ENCODE data around the gene IRF2BPL.
"Not testable (repeated sequence)": the region's sequence is repeated elsewhere in the genome, so short reads cannot be mapped to it uniquely, and the experiment has no call there.

Gene IRF2BPL

DNA sequence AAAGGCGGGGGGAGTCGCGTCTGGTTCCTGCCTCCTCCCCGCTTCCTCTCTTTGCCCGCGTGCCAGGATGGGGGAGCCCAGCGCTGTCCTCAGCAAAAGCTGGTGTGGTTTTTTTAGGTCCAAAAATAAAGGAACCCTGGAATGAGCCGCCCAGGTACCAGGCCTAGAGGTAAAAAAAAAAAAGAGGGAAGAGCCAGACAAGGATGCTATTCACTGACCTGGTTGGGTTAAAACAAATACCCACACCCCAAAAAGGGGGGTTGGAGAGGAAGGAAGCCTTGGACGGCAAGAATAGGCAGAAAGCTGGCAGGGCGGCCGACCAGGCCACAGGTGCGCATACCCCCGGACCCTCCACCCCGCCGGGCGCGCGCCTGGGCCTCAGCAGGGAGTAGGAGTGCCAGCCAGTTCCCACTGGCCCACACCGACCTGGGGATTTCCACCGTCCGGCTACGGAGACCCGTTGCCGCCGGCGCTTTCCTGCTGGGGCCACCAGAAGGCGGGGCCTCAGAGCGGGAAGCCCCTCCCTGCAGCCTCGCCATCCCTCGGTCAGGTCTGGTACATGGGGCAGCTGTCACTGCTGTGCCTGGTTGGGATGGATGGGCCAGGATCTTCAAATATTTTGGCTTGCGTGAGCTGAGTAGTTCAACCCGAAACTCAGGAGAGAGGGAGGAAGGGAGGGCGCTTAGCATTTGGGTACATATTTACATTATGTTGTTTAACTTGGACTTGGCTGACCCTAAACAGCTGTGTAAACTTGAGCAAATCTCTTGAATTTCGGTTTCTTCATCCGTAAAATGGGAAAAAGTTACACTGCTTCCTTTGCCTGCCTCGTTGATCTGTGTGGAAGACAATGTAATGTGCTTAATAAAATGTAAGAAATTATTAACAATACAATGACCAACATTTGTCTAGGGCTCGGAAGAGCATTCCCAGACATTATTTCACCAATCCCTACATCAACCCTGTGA is 5.4 kb upstream of the IRF2BPL start:
- DNase-seq = peak; percentile 89 to 93

DNA sequence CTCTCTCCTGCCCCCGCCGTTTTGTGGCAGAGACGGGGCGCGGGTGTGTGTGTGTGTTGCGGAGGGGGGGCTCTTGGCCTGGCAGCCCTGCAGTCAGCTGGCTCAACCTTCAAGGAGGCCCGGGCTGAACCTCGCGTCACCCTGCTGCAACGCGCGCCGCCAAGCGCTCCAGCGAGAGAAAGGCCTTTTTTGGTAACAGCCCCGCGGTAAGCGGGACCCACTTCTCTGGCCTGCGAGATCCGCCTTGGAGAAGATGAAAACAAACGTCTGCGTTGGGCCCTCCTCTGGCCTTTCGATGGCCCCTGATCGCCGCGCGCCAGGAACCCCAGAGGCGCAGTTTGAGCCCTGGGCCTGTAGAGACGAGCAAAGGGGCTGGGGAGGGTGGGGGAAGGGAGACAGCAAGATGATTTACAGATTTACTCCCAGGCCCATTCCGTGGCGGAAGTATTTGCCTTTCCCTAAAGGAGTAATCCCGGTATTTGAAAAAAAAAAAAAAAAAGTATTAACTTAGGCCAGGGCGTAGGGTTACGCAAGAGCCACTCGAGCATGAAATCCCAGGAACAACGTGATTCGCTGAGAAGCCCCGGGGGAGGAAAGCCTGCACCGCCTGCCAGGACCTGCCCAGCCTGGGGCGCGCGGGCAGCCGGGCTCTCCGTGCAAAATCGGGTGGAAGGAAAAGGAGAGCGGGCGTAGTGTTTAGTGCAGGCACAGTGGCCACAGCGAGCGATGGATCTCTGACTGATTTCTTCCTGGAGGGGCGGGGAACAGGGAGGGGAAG is 4.5 kb upstream of the IRF2BPL start:
- DNase-seq = peak; percentile 84 to 85

DNA sequence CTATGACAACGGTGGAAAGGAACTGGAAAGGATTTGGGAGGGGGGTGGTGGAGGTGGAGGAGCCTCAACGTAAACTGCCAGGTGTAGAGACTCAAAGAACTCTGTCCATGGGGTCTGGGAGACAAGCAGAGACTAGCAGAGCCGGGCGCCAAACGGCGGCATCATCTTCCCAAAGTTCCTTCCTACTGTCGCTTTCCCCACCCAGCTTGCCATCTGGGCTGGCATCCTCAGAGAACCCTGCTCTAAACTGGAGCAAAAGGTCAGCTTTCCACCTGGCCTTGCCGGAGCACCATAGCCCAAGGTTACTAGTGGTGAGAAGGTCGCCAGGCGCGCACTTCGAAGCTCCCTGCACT is 4.0 kb upstream of the IRF2BPL start:
- DNase-seq = no peak

DNA sequence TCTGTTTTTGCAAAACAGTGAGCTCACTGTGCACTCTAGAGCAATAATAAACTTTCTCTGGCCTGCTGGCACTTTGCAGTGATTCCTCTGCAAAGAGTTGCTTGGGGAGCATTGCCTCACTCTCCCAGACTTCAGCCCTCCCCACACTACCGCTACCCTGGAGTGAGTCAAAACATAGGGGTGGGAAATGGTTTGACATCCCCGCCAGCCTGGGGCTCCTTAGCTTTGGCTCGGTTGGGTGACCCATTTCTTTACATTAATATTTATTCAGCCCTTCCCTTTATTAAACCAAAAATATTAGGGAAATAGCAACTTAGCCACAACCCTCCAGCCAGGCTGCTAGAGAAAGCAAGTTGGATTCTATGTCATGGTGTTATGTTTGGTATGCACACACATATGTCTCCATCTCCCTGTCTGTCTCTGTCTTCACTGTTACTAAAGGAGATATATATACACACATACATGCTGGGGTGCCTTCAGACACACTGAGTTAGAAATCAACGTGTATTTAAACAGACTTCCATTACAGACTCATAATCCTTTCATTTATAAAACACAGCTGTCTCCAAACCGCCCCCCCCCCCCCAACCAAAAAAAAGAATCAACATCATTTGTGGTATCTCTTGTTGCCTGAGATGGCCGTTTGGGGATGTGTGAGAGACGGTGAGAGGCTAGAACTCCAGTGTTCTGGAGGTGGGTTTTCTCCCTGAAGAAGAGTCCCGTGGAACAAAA is 3.4 kb upstream of the IRF2BPL start:
- DNase-seq = no peak

DNA sequence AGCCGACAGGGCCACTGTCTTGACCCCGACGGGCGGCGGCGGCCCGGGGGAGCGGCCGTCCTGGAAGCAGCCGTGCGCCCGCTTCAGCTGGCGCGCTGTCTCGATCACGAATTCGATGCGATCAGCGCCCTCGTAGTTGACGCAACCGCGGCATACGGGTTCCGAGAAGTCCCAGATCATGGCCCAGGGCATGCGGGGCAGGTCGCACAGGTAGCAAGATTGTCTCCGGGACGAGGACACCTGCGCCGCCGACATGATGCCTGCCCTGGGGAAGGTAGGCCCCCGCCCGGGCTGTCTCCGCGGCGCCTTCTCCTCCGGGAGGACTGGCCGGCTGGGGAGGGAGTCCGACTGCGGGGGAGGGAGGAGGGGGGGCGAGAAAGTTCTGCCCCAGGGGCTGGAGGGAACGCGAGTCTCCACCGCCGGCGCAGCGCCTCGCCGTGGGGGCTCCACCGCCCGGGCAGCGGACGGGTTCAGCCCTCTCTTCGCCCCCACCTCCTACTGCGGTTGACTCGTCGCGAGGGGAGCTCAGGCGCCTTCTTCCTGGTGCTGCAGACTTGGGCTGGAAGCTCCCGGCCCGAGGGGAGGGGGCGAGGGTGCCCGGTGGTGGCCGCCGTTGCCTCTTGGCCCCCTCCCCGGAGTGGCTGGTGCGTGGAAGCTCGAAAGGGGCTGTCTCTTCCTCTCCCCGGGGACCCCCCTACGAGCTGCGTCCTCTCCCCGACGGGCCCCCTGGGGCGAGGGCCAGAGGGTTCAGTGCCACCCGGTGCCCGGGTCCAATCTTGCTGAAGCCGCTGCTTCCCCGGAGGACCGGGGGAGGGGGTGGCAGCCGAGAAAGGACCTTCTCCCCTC is 747 bp downstream of the IRF2BPL start:
- DNase-seq = peak; percentile 77 to 79

DNA sequence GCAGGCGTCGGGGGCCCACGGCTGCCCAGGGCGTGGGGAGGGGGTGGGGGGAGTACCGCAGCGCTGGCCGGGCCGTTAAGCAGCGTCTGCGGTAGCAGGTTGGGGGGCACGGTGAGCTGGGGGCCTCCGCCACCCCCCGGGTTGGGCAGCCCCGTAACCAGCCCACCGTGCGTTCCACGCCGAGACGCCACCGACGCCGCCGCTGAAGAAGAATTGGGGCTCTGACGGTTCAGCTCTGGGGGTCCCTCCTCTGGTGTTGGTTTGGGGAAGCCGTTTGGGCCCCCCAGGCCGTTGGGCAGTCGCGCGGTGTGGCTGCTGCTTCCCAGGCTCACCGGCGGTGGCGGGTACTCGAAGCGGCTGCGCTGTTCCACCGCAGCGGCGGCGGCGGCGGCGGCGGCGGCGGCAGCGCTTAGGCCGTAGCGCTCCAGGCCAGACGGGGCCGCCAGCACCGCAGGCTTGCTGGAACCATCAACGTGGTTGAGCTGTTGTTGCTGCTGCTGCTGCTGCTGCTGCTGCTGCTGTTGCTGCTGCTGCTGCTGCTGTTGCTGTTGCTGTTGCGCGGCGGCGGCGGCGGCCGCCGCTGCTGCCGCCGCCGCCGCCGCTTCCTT is 1.5 kb downstream of the IRF2BPL start:
- peak in 1 of 2 experiments; percentile 65 for DNase-seq

DNA sequence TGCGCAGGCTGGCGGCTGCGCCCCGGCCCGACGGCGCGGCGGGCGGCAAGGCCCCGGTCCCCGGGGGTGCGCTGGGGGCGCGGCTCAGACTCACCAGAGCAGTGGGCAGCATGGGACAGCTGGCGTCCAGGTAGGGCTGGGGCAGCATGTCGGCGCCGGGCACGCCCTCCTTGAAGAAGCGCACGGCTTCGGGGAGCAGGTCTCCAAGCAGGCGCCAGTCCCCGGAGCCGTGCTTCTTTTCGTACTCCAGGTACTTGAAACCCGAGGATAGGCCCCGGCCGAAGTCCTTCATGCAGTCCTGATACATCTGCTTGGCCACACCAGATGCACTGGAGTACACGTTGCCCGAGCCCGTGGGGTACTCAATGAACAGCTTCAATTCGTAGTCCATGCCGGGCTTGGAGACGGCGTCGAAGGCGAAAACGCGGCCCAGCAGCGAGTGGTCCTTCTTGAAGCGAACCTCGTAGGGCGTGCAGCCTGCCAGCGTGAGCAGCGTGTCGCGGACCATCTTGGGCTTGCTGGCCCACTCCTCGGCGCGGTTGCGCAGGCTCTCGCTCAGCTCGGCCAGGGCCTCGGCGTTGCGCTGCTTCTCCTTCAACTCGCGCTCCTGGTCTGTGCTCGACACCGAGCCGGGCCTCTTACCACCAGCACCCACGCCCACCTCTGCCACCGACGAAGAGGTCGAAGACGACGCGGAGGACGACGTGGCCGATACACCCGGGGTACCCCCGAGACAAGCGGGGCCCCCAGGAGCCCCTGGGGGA is 2.2 kb downstream of the IRF2BPL start:
- DNase-seq = peak in 1 of 2 experiments; percentile 39

DNA sequence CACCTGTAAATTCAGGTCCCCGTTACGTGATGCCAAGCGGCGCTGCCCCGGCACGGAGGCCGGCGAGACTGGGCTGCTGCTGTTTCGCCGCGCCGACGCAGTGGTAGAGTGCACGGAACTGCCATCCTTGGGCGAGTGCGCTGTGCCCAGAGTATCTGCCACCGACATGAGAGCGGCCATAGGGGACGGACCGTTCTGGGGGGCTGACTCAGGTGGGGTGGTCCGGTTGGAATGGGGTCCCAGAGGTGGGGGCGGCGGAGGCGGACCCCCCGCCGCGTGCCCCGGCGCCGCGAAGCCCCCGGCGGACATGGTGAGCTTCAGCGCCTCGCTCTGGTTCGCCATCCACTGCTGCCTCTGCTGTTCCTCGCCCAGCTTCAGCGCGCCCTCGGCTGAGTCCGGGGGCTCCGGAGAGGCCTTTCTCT is 2.8 kb downstream of the IRF2BPL start:
- no peak for DNase-seq

DNA sequence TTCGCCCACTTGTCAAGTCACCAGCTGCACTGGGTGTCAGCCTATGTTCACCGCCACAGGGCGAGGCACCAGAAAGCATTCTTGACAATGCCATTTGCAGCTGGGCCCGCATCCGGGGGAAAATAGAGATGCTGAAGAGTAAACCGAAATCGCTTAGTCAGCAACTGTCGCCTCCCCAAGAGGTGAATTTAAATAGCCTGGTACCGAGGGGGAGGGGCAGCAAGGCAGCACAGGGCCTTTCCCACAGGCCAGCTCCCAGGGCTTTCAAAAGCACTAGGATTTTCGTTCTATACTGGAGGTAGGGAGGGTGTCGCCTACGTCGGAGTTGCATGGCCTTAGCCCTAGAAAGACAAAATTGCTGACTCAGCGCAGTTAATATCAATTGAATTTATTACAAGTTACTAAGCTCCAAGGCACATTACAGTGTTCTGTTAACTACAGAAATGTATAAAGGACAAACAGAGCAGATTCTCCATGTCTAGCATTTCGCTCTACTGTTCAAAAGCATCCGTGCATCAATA is 4.3 kb downstream of the IRF2BPL start:
- peak; percentile 80 to 82 for DNase-seq

DNA sequence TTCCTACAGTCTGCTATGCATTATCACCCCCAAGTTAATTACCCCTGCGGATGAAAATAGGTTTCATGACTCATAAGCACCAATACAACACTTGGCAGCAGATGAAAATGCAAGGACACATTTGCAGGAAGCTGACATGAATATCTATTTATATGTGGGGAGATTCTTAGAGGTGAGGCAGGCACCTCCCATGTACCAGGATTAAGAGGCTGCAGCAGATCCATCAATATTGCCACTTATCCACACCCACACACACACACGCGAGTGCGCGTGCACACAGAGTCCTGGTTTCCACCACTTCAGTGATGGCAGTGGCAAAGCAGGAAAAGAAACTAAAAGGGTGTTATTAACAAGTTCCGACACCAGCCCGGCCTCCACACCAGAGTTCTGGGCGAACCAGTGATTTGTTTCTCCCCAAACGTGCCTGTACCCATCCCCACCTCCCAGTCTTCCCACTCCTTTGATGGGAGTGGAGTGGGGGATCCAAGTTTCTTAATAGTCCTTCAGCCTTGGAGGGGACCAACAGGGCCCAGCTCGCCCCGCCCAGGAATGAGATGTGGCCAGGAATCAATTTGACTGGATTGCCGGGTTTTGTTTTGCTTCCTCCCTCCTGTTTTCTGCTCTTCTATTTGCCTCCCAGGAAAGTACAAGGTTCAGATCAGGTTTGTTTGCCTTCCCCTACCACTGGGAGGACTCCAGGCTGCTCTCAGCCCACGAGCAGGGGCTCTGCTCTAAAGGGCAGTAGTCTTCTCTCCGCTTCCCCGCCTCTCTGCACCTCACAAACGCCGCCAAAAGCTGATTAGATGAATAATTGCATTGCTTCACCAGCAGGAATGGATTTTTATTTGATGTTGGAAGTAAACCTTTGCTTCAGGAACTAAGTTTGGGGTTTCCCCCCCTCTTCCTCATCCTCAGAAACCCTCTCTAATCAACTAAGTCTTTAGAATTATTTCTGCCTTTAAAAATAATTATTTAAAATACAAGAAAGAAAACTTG is 5.2 kb downstream of the IRF2BPL start:
- DNase-seq = peak in 1 of 2 experiments; percentile 66

DNA sequence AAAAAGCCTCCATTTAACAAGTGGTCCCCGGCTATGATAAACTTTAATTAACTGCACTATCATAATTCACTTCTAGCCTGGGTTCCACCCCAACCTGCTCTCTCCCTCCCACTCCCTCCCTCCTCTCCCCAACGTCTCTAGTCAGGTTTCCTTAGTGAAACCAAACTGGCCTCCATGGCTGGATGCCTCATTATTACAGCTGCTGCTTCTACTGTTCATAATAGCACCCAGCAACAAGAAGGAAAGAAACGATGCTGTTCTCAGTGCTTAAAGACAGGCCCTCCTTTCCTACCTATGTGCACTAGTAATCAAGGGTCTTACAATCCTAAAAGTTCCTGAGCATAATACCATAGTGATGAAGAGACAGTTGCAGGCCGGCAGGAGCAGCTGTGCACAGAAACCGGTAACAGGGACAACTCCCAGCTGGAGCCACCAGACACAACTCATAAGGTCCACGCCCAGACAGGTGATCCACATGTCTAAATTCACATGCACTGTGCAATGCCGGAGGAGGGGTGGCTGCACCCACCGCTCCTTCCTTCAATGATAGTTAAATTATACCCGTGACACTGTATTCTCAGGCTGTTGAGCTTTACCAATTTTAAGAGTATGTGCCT is 6.2 kb downstream of the IRF2BPL start:
- DNase-seq = peak in 1 of 2 experiments; percentile 41

DNA sequence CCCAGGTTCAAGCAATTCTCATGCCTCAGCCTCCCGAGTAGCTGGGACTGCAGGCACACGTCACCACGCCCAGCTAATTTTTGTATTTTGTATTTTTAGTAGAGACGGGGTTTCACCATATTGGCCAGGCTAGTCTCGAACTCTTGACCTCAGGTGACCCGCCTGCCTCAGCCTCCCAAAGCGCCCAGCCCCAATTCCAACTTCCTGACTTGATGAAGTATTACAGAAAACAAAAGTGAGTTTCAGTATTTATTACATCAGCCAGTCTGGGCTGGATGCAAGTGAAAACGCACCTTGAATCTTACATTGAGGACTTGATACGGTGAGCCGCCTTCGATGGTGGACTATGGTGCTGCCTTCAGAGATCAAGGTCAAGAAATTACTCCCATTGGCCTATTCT is 7.1 kb downstream of the IRF2BPL start:
- not testable (repeated sequence) for DNase-seq

DNA sequence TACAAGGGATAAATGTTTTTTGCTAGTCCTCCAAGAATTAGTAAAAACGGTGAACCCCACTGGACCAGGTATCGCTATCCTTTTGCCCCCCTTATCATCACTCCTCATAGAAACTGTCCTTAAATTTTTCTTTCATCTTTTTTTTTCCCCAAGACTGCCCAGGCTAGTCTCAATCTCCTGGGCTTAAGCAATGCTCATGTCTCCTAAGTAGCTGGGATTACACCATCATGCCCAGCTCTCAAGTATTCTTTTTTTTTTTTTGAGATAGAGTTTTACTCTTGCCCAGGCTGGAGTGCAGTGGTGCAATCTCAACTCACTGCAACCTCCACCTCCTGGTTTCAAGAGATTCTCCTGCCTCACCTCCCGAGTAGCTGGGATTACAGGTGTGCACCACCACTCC is 9.7 kb downstream of the IRF2BPL start:
- DNase-seq = no peak

DNA sequence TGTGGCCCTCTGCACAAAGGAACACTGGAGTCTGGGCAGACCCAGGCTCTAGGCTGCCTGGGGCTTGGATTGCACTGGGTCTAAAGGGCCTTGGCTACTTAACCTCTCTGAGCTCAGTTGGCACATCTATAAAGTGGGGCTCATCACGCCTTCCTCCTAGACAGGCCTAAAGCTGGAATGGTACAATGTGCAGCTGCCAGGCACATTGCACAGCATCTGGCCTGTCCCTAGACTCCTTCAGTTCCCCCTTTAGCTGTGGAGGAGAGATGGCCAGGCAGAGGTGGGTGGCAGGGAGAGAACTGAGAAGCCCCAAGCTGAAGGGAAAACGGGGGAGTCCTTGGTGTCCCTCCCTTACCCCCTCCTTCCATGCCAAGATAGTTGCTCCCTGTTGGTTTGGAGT is 10.8 kb downstream of the IRF2BPL start:
- DNase-seq = no peak

DNA sequence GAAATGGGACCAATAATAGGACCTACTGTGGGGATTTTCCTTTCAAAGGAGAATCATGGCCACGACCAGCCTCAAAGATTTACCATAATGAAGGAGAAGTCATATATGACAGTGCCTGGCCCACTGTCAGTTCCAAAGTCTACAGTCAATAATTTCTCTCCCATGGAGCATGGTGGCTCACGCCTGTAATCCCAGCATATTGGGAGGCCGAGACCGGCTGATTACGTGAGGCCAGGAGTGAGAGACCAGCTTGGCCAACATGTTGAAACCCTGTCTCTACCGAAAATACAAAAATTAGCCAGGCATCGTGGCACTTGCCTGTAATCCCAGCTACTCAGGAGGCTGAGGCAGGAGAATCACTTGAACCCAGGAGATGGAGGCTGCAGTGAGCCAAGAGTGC is 13.8 kb downstream of the IRF2BPL start:
- no peak for DNase-seq

DNA sequence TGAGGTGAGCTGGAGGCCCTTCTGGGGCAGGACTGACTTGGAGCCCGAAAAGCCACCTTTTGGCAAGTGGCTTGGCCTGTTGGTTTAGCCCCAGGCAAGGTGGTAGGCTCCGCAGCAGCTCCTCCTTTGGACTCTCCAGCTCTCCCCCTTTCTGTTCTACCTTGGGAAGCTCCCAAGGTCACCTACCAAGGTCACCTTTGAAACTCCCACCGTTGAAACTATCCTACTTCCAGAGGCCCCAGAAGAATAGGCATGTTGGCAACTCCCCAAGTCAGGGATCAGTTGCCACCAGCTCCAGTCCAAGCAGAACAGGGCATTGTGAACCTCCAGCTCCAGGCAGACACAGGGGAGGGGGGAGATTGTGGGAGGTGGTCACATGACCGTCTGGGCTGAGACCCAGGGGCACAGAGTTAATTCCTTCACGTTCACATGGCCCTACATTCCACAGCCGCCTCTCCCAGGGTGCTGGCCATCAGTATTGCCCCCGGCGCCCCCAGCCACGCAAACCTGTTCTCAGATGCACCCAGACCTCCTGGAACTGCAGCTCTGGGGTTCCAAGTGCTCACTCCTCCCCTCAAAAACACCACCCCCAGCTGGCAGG is 14.4 kb downstream of the IRF2BPL start:
- DNase-seq = no peak

DNA sequence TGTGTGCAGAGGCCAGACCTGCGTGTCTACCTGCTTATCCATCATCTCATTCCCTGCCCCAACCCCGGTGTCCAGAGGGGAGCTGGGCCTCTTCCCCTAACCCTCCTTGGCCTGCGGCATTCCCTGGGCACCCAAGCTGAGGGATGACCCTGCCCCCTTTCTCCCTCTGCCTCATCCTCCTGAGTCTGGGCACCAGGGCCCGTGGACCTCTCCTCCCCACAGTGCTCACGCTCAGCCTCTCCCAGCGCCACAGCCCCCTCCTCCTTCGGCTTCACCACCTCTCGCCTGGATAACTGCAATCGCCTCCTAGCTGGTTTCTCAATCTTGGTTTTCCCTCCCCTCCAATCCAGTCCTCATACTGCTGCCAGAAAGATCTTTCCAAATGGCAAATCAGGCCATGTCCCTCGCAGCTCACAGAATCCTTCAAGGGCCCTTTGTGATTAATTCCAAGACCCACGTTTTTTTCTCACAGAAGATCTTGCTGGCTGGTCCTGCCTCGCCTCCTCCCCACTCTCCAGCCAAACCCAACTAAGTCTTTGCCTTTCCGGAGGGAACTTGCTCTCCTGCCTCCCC is 16.2 kb downstream of the IRF2BPL start:
- DNase-seq = no peak

DNA sequence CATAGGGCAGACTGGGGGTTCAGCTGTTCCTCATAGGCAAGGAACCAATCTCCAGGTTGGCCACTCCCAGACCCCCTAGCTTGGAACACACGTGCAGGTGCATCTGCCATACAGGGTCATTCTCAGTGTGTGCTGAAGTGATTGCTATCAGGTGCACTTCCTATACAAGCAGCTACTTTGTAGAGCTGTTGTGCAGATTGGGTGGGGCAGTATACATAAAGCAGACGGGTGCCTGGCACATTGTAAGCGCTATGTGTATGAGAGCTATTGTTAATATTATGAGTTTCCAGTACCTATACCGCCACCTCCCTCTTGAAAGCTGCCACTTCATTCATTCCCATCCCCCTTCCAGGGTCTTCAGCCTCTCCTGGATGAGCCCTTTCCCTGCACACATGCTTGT is 17.3 kb downstream of the IRF2BPL start:
- DNase-seq = no peak

Measured in activated T-cell treated with anti-CD3 and anti-CD28 coated beads, Interleukin-2, amount 50 U/mL, for 48 hours (primary cell).